ENCODE results near the gene STK32C.

The STK32C gene

GRCh38 chr10:132264966-132265889 is 42.5 kb downstream of the STK32C start:
- no peak for DNase-seq
- Histone ChIP-seq H2BK120ac (ENCODE audit: insufficient read depth, low read length, poor library complexity) (no peak overlapping the region), H3K9me3 (ENCODE audit: insufficient read depth, low read depth, low read length) (peaks cover 18% of the 10 kb centered on the region), H2BK5ac (ENCODE audit: low read depth, low read length, poor library complexity) (no peak overlapping the region), H2AK5ac (ENCODE audit: low read length) (no peak overlapping the region), H3K23ac (ENCODE audit: low read length) (no peak overlapping the region), H3K9ac (ENCODE audit: low read length) (no peak overlapping the region), H3K4me3 (ENCODE audit: low read depth, low read length) (no peak overlapping the region), H2AFZ (ENCODE audit: insufficient read depth, low read length, poor library complexity) (no peak overlapping the region), H3K4me2 (ENCODE audit: low read length) (no peak overlapping the region), H3K18ac (ENCODE audit: low read length) (no peak overlapping the region), H4K8ac (ENCODE audit: low read depth, low read length) (no peak overlapping the region), H3K27ac (ENCODE audit: low read depth, low read length) (no peak overlapping the region), H3K36me3 (ENCODE audit: control insufficient read depth in 1 of 2, insufficient read depth in 2 of 2, low read length in 2 of 2) (no peaks in the 10 kb centered on the region), H3K4ac (ENCODE audit: low read depth, low read length) (no peak overlapping the region), H3K79me2 (ENCODE audit: control insufficient read depth, insufficient read depth, low read length, poor library complexity) (no peaks in the 10 kb centered on the region), H4K91ac (ENCODE audit: low read depth, low read length) (no peak overlapping the region), H3K4me1 (ENCODE audit: control insufficient read depth in 1 of 2, insufficient read depth in 2 of 2, low read length in 2 of 2) (no peaks in the 10 kb centered on the region), H3K14ac (ENCODE audit: low read length) (no peak overlapping the region), H3K79me1 (ENCODE audit: low read length) (no peaks in the 10 kb centered on the region), H3K27me3 (ENCODE audit: insufficient read depth, low read length) (no peaks in the 10 kb centered on the region), H4K12ac (ENCODE audit: low read depth, low read length) (no peak overlapping the region), H2BK12ac (ENCODE audit: low read length) (no peak overlapping the region)
- WGBS (ENCODE audit: extremely low coverage, insufficient coverage, insufficient read length): no CpG with 5 or more reads among the region's 32 CpGs

GRCh38 chr10:132264306-132264950 is 43.3 kb downstream of the STK32C start:
- Histone ChIP-seq H2AK5ac (ENCODE audit: low read length) (no peak overlapping the region), H4K12ac (ENCODE audit: low read depth, low read length) (no peak overlapping the region), H2BK120ac (ENCODE audit: insufficient read depth, low read length, poor library complexity) (no peak overlapping the region), H3K36me3 (ENCODE audit: control insufficient read depth in 1 of 2, insufficient read depth in 2 of 2, low read length in 2 of 2) (no peaks in the 10 kb centered on the region), H3K23ac (ENCODE audit: low read length) (no peak overlapping the region), H3K14ac (ENCODE audit: low read length) (no peak overlapping the region), H3K18ac (ENCODE audit: low read length) (no peak overlapping the region), H2BK5ac (ENCODE audit: low read depth, low read length, poor library complexity) (no peak overlapping the region), H3K79me2 (ENCODE audit: control insufficient read depth, insufficient read depth, low read length, poor library complexity) (no peaks in the 10 kb centered on the region), H4K8ac (ENCODE audit: low read depth, low read length) (no peak overlapping the region), H3K4me1 (ENCODE audit: control insufficient read depth in 1 of 2, insufficient read depth in 2 of 2, low read length in 2 of 2) (no peaks in the 10 kb centered on the region), H2AFZ (ENCODE audit: insufficient read depth, low read length, poor library complexity) (no peak overlapping the region), H3K79me1 (ENCODE audit: low read length) (no peaks in the 10 kb centered on the region), H3K27me3 (ENCODE audit: insufficient read depth, low read length) (no peaks in the 10 kb centered on the region), H2BK12ac (ENCODE audit: low read length) (no peak overlapping the region), H3K4me2 (ENCODE audit: low read length) (no peak overlapping the region), H3K4me3 (ENCODE audit: low read depth, low read length) (no peak overlapping the region), H3K27ac (ENCODE audit: low read depth, low read length) (no peak overlapping the region), H3K4ac (ENCODE audit: low read depth, low read length) (no peak overlapping the region), H3K9me3 (ENCODE audit: insufficient read depth, low read depth, low read length) (peaks cover 18% of the 10 kb centered on the region), H4K91ac (ENCODE audit: low read depth, low read length) (no peak overlapping the region), H3K9ac (ENCODE audit: low read length) (no peak overlapping the region)
- no peak for DNase-seq
- no CpG with 5 or more reads among the region's 16 CpGs for WGBS (ENCODE audit: extremely low coverage, insufficient coverage, insufficient read length)

GRCh38 chr10:132263866-132264265 is 43.9 kb downstream of the STK32C start:
- Histone ChIP-seq H3K9ac (ENCODE audit: low read length) (no peak overlapping the region), H3K4me2 (ENCODE audit: low read length) (no peak overlapping the region), H3K9me3 (ENCODE audit: insufficient read depth, low read depth, low read length) (peaks cover 16% of the 10 kb centered on the region), H3K18ac (ENCODE audit: low read length) (no peak overlapping the region), H2AFZ (ENCODE audit: insufficient read depth, low read length, poor library complexity) (no peak overlapping the region), H4K12ac (ENCODE audit: low read depth, low read length) (no peak overlapping the region), H4K8ac (ENCODE audit: low read depth, low read length) (no peak overlapping the region), H3K23ac (ENCODE audit: low read length) (no peak overlapping the region), H3K4me3 (ENCODE audit: low read depth, low read length) (no peak overlapping the region), H3K4ac (ENCODE audit: low read depth, low read length) (no peak overlapping the region), H2BK12ac (ENCODE audit: low read length) (no peak overlapping the region), H4K91ac (ENCODE audit: low read depth, low read length) (no peak overlapping the region), H3K36me3 (ENCODE audit: control insufficient read depth in 1 of 2, insufficient read depth in 2 of 2, low read length in 2 of 2) (no peaks in the 10 kb centered on the region), H2BK5ac (ENCODE audit: low read depth, low read length, poor library complexity) (no peak overlapping the region), H3K4me1 (ENCODE audit: control insufficient read depth in 1 of 2, insufficient read depth in 2 of 2, low read length in 2 of 2) (no peaks in the 10 kb centered on the region), H2AK5ac (ENCODE audit: low read length) (no peak overlapping the region), H3K27me3 (ENCODE audit: insufficient read depth, low read length) (no peaks in the 10 kb centered on the region), H3K79me1 (ENCODE audit: low read length) (no peaks in the 10 kb centered on the region), H3K79me2 (ENCODE audit: control insufficient read depth, insufficient read depth, low read length, poor library complexity) (no peaks in the 10 kb centered on the region), H3K27ac (ENCODE audit: low read depth, low read length) (no peak overlapping the region), H3K14ac (ENCODE audit: low read length) (no peak overlapping the region), H2BK120ac (ENCODE audit: insufficient read depth, low read length, poor library complexity) (no peak overlapping the region)
- no CpG with 5 or more reads among the region's 9 CpGs for WGBS (ENCODE audit: extremely low coverage, insufficient coverage, insufficient read length)
- DNase-seq: no peak

GRCh38 chr10:132259702-132260482 is 47.9 kb downstream of the STK32C start:
- Histone ChIP-seq H3K4me3 (ENCODE audit: low read depth, low read length) (no peak overlapping the region), H3K18ac (ENCODE audit: low read length) (no peak overlapping the region), H2AK5ac (ENCODE audit: low read length) (no peak overlapping the region), H2BK5ac (ENCODE audit: low read depth, low read length, poor library complexity) (no peak overlapping the region), H4K12ac (ENCODE audit: low read depth, low read length) (no peak overlapping the region), H2BK12ac (ENCODE audit: low read length) (no peak overlapping the region), H3K9ac (ENCODE audit: low read length) (no peak overlapping the region), H3K79me2 (ENCODE audit: control insufficient read depth, insufficient read depth, low read length, poor library complexity) (no peaks in the 10 kb centered on the region), H3K9me3 (ENCODE audit: insufficient read depth, low read depth, low read length) (no peaks in the 10 kb centered on the region), H4K91ac (ENCODE audit: low read depth, low read length) (no peak overlapping the region), H3K27ac (ENCODE audit: low read depth, low read length) (no peak overlapping the region), H3K4me1 (ENCODE audit: control insufficient read depth in 1 of 2, insufficient read depth in 2 of 2, low read length in 2 of 2) (no peaks in the 10 kb centered on the region), H3K23ac (ENCODE audit: low read length) (no peak overlapping the region), H4K8ac (ENCODE audit: low read depth, low read length) (no peak overlapping the region), H3K27me3 (ENCODE audit: insufficient read depth, low read length) (no peaks in the 10 kb centered on the region), H3K36me3 (ENCODE audit: control insufficient read depth in 1 of 2, insufficient read depth in 2 of 2, low read length in 2 of 2) (no peaks in the 10 kb centered on the region), H2BK120ac (ENCODE audit: insufficient read depth, low read length, poor library complexity) (no peak overlapping the region), H2AFZ (ENCODE audit: insufficient read depth, low read length, poor library complexity) (no peak overlapping the region), H3K14ac (ENCODE audit: low read length) (no peak overlapping the region), H3K4me2 (ENCODE audit: low read length) (no peak overlapping the region), H3K4ac (ENCODE audit: low read depth, low read length) (no peak overlapping the region), H3K79me1 (ENCODE audit: low read length) (no peaks in the 10 kb centered on the region)
- DNase-seq: no peak
- no CpG with 5 or more reads among the region's 27 CpGs for WGBS (ENCODE audit: extremely low coverage, insufficient coverage, insufficient read length)

Measured in trophoblast cell (in vitro differentiated cells and primary cell).